Breast epithelium (tissue), 3 donors: ENCODE data around the gene SMAD7.

Source experiments
- POLR2A ChIP-seq: fragments of 450-650 bp; IDR thresholded peaks from one replicate; pipeline ENCODE4 v1.6.1; 2016; ENCODE audit warnings: antibody characterized with exemption, mild to moderate bottlenecking, moderate library complexity
- POLR2AphosphoS5 ChIP-seq, 3 donors: sonication (generic); formaldehyde crosslinking; IDR thresholded peaks; one replicate each; pipeline ENCODE4 v1.6.1; 2017; ENCODE audit warnings: antibody characterized with exemption in 3 of 3

DNA sequence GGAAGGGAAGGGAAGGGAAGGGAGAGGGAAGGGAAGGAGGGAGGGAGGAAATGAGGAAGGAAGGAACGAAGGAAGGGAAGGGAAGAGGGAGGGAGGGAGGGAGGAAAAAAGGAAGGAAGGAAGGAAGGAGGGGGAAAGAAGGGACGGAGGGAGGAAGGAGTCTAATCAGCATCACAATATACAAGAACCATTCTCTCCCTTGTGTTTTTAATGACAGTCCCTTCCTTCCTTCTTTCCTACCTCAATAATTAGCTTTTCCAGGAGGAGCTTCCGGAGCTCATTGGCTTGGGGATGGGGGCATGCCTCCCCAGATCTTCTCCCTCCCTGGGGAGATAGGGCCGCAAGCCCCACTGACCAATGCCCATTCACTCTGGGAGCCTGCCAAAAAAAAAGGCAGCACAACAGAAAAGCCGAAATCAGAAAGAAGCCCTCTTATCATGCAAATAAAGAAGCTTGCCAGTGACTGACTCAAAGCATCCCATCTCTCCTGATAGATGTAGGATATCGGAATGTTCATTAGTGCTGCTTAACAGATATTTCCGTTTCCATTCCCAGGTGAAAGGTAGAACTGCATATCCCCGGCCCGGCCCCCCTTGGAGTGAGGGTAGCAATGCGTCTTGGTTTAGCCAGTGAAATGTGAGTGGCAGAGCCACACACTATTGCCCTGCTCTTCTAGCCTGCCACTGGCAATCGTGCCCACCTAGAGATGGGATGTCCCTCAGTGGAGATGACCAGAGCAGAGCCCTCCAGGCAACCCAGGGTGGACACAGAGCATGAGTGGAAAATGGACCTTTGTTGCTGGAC, 17.8 kb upstream of the SMAD7 start:
- TF ChIP-seq POLR2A, result no peak
- TF ChIP-seq POLR2AphosphoS5 (IDR thresholded peaks at IDR 0.05), result no peak
